Ovary (tissue), 3 donors: ENCODE data around the gene HSPA12B.

ENCODE experiments used
- POLR2A ChIP-seq: fragments of 450-650 bp; IDR thresholded peaks from one replicate; pipeline ENCODE4 v1.6.1; 2017; ENCODE audit warnings: antibody characterized with exemption, mild to moderate bottlenecking, moderate library complexity
- TF ChIP-seq, protein P1 (sequence below), 3 donors: fragments of 450-650 bp in 2 of 3; fragments of 200-600 bp in 1 of 3; IDR thresholded peaks; one replicate each; pipeline versions ENCODE4 v1.5.1 to v1.8.0; 2016 to 2022; ENCODE audit warnings: antibody characterized with exemption in 3 of 3, mild to moderate bottlenecking in 1 of 3
- donor health status: DM: no; HTN: no; CAD: no.

DNA sequence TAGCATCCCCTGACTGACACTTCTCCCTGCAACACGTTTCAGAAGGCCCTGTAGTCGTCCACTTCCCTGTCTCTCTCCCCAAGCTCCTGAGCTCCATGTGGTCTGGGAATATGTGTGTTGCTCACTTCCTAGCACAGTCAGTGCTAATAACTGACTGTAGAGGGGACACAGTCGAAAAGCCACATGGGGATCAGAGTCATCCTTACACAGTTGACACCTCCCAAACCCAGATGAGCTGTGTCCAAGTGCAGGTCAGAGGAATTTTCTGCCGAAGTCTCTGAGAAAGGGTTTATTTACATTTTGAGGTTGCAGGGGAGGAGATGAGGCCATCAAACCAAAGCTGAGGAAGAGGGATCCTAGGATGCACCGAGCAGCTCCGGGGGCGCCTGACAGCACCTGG is 47.1 kb upstream of the HSPA12B start:
- TF ChIP-seq POLR2A = no peak
- TF ChIP-seq, protein P1, sequence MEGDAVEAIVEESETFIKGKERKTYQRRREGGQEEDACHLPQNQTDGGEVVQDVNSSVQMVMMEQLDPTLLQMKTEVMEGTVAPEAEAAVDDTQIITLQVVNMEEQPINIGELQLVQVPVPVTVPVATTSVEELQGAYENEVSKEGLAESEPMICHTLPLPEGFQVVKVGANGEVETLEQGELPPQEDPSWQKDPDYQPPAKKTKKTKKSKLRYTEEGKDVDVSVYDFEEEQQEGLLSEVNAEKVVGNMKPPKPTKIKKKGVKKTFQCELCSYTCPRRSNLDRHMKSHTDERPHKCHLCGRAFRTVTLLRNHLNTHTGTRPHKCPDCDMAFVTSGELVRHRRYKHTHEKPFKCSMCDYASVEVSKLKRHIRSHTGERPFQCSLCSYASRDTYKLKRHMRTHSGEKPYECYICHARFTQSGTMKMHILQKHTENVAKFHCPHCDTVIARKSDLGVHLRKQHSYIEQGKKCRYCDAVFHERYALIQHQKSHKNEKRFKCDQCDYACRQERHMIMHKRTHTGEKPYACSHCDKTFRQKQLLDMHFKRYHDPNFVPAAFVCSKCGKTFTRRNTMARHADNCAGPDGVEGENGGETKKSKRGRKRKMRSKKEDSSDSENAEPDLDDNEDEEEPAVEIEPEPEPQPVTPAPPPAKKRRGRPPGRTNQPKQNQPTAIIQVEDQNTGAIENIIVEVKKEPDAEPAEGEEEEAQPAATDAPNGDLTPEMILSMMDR (IDR thresholded peaks at IDR 0.05) = no peak
